NCI-H226 (cell line): ENCODE data around the gene THOC6.
"Not testable (repeated sequence)": the region's sequence is repeated elsewhere in the genome, so short reads cannot be mapped to it uniquely, and the experiment has no call there.

Source experiments
- DNase-seq: peaks from one replicate; pipeline ENCODE4 v3.0.0-alpha.2; 2015

Gene THOC6

DNA sequence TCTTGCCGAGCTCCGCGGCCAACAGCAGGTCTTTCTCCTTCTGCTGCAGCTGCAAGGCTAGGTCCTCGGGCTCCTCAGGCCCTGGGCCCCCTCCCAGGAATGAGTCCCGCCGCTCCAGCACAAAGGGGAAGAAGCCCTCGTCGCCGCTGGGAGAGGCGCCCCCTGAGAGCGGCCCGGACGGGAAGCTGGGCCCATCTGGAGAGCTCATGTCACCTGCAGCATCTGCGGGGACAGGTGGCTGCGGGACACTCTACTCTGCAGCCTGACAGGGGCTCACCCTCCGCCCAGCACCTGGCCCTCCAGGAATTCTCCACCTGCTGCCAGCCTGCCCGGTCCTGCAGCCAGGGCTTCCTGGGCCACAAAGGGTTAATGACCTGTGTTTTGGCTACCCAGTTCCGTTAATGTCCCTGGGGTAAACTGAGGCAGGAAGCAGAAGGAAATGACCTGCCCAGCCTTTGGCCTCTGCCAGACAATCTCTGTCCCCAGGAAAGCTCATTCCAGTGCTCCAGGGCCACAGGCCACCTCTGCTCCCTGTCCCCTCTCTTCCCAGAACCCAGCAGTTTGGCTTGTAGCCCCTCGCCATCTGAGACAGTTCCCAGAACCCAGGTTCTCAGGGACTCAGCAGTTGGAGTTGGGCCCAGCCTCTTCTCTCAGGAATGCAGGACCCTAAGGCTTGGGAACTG is 11.6 kb downstream of the THOC6 start:
- DNase-seq, result peak; percentile 1

- no peak for DNase-seq
These were observed 12.3 kb downstream of the THOC6 start for GRCh38 chr16:3035972-3036725.

DNA sequence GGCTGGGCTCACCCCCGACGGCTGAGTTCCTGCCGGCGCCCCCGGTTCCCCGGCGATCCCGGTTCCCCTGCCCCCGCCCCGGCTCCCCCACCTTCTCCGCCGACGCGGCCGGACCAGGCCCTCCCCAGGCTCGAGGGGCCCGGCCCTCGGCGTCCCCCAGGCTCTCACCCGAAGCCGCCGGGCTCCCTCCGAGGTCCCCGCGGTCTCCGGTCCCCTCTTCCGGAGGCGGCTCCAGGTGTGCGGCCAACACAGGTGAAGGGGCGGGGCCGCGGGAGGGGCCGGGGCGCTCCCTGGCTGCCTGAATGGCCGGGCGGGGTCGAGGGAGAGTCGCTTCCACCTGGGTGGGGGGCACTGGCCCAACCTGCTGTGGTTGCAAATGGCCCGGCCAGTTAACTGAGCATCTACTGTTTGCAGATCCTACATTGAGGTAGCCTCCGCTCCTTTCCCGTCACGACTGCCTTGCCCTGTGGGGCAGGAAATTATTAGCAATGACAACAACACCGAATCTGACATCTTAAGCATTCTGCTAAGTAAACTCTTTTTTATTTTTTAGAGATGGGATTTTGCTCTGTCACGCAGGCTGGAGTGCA is 13.0 kb downstream of the THOC6 start, which contains the start of gene BICDL2:
Gene BICDL2, minus strand, starts transcription at position 219 of the 590 bp plus-strand sequence. CDS start 1,448 bp downstream, outside the sequence.
- DNase-seq, result peak; percentile 1

- DNase-seq, result no peak
These were observed 14.4 kb downstream of the THOC6 start for GRCh38 chr16:3038256-3038655.

GRCh38 chr16:3038896-3039295 is 15.1 kb downstream of the THOC6 start:
- DNase-seq, result no peak

GRCh38 chr16:3042376-3042775 is 18.5 kb downstream of the THOC6 start:
- DNase-seq, result no peak

GRCh38 chr16:3044708-3045107 is 20.9 kb downstream of the THOC6 start:
- no peak for DNase-seq

DNA sequence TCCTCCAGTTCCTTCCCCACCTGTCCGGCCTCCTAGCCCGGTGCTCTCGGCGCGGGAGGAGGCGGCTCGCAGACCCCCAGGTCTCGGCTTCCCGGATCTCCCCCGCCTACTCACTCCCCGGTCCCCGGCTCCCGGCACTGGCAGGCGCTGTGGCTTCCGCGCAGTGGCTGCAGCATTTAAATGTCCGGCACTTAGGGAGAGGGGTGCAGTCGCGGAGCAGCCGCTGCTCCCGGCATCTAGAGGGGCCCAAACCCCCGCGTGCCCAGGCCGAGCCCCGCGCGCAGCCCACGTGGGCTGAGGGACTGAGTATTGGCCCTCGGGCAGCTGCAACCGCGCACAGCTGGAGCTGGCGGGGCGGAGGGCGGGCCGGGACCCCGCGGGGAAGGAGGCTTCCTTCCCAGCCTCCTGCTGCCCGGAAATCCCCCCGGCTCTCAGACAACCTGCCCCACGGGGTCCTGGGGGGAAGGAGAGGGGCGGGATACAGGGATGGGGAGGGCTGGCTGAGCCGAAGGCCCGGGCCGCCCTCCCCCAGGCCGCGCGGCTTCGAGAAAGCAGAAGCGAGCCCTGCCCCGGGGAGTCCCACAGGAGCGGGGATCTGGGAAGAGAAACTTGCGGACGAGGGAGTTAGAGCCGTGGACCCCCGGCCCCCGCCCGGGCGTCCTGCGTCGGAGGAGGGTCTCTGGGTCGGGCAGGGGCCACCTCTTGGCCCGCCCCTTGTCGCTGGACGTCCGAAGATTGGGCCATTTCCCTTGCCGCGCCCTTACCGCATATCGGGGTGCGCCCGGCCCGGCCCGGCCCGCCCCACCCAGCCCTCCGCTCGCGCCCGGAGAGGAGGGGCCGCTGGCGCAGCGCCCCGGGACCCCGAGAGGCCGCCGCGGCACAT is 22.2 kb downstream of the THOC6 start, which contains the start of gene MMP25:
Gene MMP25, plus strand, starts transcription at position 804 of the 883 bp plus-strand sequence. CDS start 357 bp downstream, outside the sequence.
- DNase-seq, result peak; percentile 1

GRCh38 chr16:3046641-3047386 is 23.0 kb downstream of the THOC6 start:
- DNase-seq, result no peak

- no peak for DNase-seq
These were observed 23.5 kb downstream of the THOC6 start for GRCh38 chr16:3047387-3047720.

GRCh38 chr16:3049921-3050481 is 26.2 kb downstream of the THOC6 start:
- no peak for DNase-seq

GRCh38 chr16:3050487-3050886 is 26.7 kb downstream of the THOC6 start:
- no peak for DNase-seq

DNA sequence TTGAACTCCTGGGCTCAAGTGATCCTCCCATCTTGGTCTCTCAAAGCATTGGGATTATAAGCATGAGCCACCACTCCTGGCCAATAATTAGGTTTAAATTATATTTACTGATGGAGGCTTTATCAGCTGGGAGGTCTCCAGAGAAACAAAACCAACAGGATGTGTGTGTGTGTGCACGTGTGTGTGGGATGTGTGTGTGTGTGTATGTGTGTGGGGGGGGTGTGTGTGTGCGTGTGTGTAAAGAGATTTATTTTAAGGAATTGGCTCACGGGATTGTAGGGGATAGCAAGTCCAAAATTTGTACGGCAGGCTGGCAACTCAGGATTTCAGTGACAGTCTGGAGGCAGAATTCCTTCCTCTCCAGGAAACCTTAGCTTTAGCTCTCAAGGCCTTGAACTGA is 27.2 kb downstream of the THOC6 start:
- DNase-seq, result no peak

DNA sequence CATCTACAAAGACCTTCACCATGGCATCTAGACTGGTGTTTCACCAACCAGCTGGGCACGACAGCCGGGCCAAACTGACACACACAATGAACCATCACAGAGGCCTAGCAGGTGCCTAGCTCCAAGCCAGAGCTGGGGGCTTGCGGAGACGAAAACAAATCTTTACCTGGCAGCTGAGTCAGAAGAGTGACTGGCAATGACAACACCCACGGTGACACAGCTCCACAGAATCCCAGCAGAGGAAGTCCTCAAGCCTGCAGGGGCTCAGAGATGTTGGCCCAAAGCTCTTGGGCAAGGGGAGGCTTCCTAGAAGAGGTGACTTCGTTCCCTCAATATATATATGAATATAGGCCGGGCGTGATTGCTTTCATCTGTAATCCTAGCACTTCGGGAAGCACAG is 27.7 kb downstream of the THOC6 start:
- DNase-seq, result no peak

- DNase-seq, result not testable (repeated sequence)
These were observed 28.9 kb downstream of the THOC6 start for GRCh38 chr16:3052571-3053329.

GRCh38 chr16:3053330-3053710 is 29.5 kb downstream of the THOC6 start:
- not testable (repeated sequence) for DNase-seq

- no peak for DNase-seq
These were observed 31.3 kb downstream of the THOC6 start for GRCh38 chr16:3054965-3055733.

DNA sequence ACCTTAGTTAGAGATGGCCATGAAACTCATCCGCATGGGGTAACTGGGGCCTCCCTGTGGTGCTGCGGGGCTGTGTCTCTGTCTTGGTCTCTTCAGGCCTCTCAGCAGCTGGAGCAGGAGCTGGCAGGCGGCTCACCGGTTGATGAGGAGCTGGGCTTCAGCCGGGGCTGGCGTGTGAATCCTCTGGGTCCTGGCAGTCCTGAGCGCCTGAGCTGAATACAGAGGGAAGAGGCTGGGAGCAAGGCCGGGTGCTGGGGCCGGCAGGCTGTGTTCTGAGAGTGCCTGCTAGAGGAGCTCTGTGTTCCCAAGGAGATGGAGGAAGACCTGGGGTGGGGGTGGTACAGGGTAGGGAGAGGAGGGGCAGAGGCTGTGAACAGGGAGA is 31.9 kb downstream of the THOC6 start:
- not testable (repeated sequence) for DNase-seq

GRCh38 chr16:3056336-3057180 is 32.7 kb downstream of the THOC6 start:
- no peak for DNase-seq
